Esophagus muscularis mucosa (tissue), 4 donors: ENCODE data around the gene LEKR1.

Source experiments
- CTCF ChIP-seq, 3 experiments: fragments of 200-600 bp in 2 of 3; fragments of 450-650 bp in 1 of 3; sonication (generic) in 2 of 3; IDR thresholded peaks; one replicate each; pipeline ENCODE4 v1.5.1; 2017 to 2019; ENCODE audit warnings: antibody characterized with exemption in 3 of 3, mild to moderate bottlenecking in 2 of 3, moderate library complexity in 1 of 3
- EP300 ChIP-seq: sonication (generic); formaldehyde crosslinking; IDR thresholded peaks from one replicate; pipeline ENCODE4 v1.6.1; 2017; ENCODE audit warnings: antibody characterized with exemption
- POLR2AphosphoS5 ChIP-seq, 2 donors: sonication (generic); formaldehyde crosslinking; IDR thresholded peaks; one replicate each; pipeline ENCODE4 v1.6.1; 2017; ENCODE audit warnings: antibody characterized with exemption in 2 of 2

GRCh38 chr3:156834962-156835535 is 8.9 kb downstream of the LEKR1 start:
- TF ChIP-seq CTCF (IDR thresholded peaks at IDR 0.05) (no peak), POLR2AphosphoS5 (IDR thresholded peaks at IDR 0.05) (no peak), EP300 (no peak)
